Urinary bladder (tissue), 4 donors: Measurements from ENCODE around the gene CAV3. TPM values are rescaled to one million over a fixed set of nuclear protein-coding genes. Genes with fewer than 3 reads are reported as not detected.

Source experiments
- DNase-seq: peaks from one replicate; pipeline ENCODE4 v3.0.0-alpha.2; 2015; ENCODE audit errors: extremely low spot score
- H3K27ac ChIP-seq: one replicate; pipeline ENCODE4 v1.5.1; 2013; ENCODE audit warnings: low read depth, mild to moderate bottlenecking, moderate library complexity
- H3K36me3 ChIP-seq: one replicate; pipeline ENCODE4 v1.6.1; 2013; ENCODE audit warnings: mild to moderate bottlenecking, moderate library complexity; ENCODE audit not compliant: insufficient read depth
- H3K4me1 ChIP-seq: one replicate; pipeline ENCODE4 v1.6.1; 2013; ENCODE audit warnings: mild to moderate bottlenecking, moderate library complexity; ENCODE audit not compliant: insufficient read depth
- H3K4me3 ChIP-seq: one replicate; pipeline ENCODE4 v1.5.1; 2013; ENCODE audit warnings: low read depth, low read length
- WGBS: extraction: QIAGEN DNeasy Blood & Tissue Kit; methylation state at CpG from one replicate; pipeline ENCODE4 v1.1.7; 2013; 5-methylcytosine and 5-hydroxymethylcytosine counted together
- polyA plus RNA-seq: library from polyadenylated mRNA; stranded (reverse); fragments of 200-250 nt; gene quantifications from one replicate; pipeline ENCODE4 v1.2.3, GENCODE V29; 2013
- total RNA-seq: library from RNA; depleted of rRNA; stranded (reverse); fragments of >200 nt; gene quantifications from one replicate; pipeline ENCODE4 v1.2.3, GENCODE V29; 2014
- donor health status: healthy with polysubstance abuse.
- donor health status: healthy.

Gene CAV3
- total and polyA plus RNA-seq, 2 donors = 0.19 to 6.8 TPM

GRCh38 chr3:8761866-8762265 lies 28.3 kb downstream of the CAV3 start:
- H3K27ac ChIP-seq = no peak overlapping the region
- DNase-seq = no peak
- no peaks in the 10 kb centered on the region for H3K4me1 ChIP-seq
- no peaks in the 10 kb centered on the region for H3K36me3 ChIP-seq
- 84% methylated on average over 5 of the region's 5 CpGs for WGBS
- H3K4me3 ChIP-seq = no peak overlapping the region

- Histone ChIP-seq H3K36me3 (no peaks in the 10 kb centered on the region), H3K4me3 (no peak overlapping the region), H3K4me1 (no peaks in the 10 kb centered on the region), H3K27ac (no peak overlapping the region)
- no peak for DNase-seq
- WGBS = 88% methylated on average over 11 of the region's 11 CpGs
These were observed 29.2 kb downstream of the CAV3 start for GRCh38 chr3:8762607-8763377.

DNA sequence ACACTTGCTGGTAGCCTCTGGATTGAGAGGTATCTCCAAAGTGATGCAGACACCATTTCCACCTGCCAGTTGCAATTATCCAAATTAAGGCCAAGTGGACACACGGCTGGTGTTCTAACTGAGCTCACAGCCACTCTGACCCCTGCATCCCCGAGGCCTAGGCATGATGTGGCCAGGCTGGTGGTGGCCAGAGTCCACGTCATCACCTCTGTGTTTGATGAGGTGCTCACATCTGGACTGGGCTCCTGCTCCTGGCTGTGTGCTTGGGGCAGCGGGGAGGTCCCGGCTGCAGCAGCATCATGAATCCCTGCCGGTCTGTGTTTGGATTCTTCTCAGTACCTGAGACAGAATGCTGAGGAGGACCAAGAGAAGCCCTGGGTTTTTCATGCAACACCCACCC lies 30.9 kb downstream of the CAV3 start:
- no peak for DNase-seq
- Histone ChIP-seq H3K4me1 (no peaks in the 10 kb centered on the region), H3K4me3 (no peak overlapping the region), H3K27ac (no peak overlapping the region), H3K36me3 (no peaks in the 10 kb centered on the region)
- 91% methylated on average over 6 of the region's 6 CpGs for WGBS

- H3K4me3 ChIP-seq = no peak overlapping the region
- WGBS = 82% methylated on average over 4 of the region's 4 CpGs
- H3K27ac ChIP-seq = no peak overlapping the region
- no peaks in the 10 kb centered on the region for H3K36me3 ChIP-seq
- H3K4me1 ChIP-seq = no peaks in the 10 kb centered on the region
- no peak for DNase-seq
These were observed 31.9 kb downstream of the CAV3 start for GRCh38 chr3:8765528-8765927.

GRCh38 chr3:8766148-8766547 lies 32.5 kb downstream of the CAV3 start:
- DNase-seq = no peak

GRCh38 chr3:8767256-8767666 lies 33.7 kb downstream of the CAV3 start:
- H3K4me1 ChIP-seq = no peaks in the 10 kb centered on the region
- H3K27ac ChIP-seq = no peak overlapping the region
- H3K36me3 ChIP-seq = no peaks in the 10 kb centered on the region
- WGBS = 42% methylated on average over 37 of the region's 37 CpGs
- DNase-seq = no peak
- no peak overlapping the region for H3K4me3 ChIP-seq

More at GRCh38 chr3:8766148-8766547, 32.5 kb downstream of the CAV3 start:
- H3K27ac ChIP-seq = no peak overlapping the region
- no peaks in the 10 kb centered on the region for H3K36me3 ChIP-seq
- H3K4me3 ChIP-seq = no peak overlapping the region
- no peaks in the 10 kb centered on the region for H3K4me1 ChIP-seq
- WGBS = 78% methylated on average over 2 of the region's 2 CpGs

DNA sequence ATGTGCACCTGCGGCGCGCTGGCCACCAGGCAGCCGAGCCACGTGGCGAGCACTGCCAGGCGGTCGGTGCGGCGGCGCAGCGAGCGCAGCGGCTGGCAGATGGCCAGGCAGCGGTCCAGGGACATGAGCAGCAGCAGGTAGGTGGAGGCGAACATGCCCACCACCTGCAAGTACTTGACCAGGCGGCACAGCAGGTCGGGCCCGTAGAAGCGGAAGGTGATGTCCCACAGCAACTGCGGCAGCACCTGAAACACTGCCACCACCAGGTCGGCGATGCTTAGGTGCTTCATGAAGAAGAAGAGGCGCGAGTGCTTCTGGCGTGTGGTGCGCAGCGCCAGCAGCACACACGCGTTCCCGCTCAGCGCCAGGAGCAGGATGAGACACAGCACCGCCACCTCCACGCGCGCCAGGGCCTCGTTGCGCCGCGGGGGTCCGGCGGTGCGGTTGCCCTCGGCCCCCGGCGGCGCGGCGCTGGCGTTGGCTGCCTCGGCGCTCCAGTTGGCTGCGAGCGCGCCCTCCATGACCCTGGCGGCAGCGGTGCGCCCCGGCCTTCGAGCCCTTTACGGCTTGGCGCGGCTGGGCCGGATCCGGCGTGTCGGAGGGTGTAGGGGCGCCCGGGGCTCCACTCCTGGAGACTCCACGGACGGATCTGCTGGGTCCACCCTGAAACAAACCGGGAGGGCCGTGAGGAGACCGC lies 34.2 kb downstream of the CAV3 start:
- Histone ChIP-seq H3K4me3 (peak overlapping the region; percentile 12), H3K27ac (no peak overlapping the region), H3K36me3 (no peaks in the 10 kb centered on the region), H3K4me1 (no peaks in the 10 kb centered on the region)
- WGBS = 5% methylated on average over 74 of the region's 74 CpGs
- DNase-seq = no peak

- peak overlapping the region; percentile 12 for H3K4me3 ChIP-seq
- 11% methylated on average over 36 of the region's 36 CpGs for WGBS
- no peak for DNase-seq
These were observed 34.9 kb downstream of the CAV3 start for GRCh38 chr3:8768364-8769087.

DNA sequence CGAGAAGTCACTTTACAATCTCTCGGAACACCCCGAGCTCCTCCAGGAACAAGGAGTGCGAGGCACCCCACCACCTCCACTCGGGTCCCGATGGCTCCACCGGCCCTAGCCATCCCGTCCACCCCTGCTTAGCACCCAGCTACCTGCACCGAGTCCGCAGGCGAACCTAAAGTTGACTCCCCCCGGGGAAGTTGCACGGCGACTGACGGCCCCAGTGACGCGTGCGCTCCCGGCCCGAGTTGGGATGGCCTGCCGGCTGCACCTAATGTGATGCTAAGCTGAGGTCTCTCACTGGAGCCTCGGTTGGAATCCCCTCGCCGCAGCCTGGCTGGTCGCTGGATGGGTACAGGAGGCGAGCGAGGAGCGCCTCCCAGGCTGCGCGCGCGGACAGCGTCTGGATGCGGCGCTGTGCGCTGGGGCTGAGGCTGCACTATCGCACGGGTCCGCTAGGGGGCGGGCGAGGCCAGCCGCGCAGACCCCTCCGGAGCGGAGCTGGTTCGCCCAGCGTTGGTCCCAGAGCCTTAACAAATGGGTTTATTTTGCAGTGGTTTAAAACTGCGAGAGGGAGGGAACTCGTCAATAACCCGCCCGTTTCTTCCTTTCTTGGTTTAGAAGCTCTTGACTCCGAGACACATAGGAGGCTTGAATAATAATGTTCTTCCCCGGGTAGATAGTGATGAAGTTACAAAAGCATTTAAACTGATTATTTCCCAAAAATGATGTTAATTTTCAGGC lies 35.7 kb downstream of the CAV3 start, which contains the start of gene OXTR:
Gene OXTR (minus strand): TSS at position 526 of the 735 bp plus-strand sequence. CDS start 1,426 bp downstream, outside the sequence.
- H3K4me3 ChIP-seq = no peak within 1 kb of the TSS
- H3K27ac ChIP-seq = no peak within 1 kb of the TSS
- no peak for DNase-seq
- H3K4me1 ChIP-seq = no peaks in the 10 kb centered on the region
- 5% methylated on average over 53 of the region's 53 CpGs for WGBS
- H3K36me3 ChIP-seq = no peaks in the 10 kb centered on the region

More at GRCh38 chr3:8768364-8769087, 34.9 kb downstream of the CAV3 start:
- no peaks in the 10 kb centered on the region for H3K36me3 ChIP-seq
- H3K27ac ChIP-seq = no peak overlapping the region
- H3K4me1 ChIP-seq = no peaks in the 10 kb centered on the region

GRCh38 chr3:8773941-8774542 lies 40.4 kb downstream of the CAV3 start:
- WGBS = 73% methylated on average over 5 of the region's 5 CpGs
- H3K27ac ChIP-seq = no peak overlapping the region
- no peak overlapping the region for H3K4me3 ChIP-seq
- DNase-seq = no peak
- no peaks in the 10 kb centered on the region for H3K4me1 ChIP-seq
- H3K36me3 ChIP-seq = no peaks in the 10 kb centered on the region

- WGBS = 70% methylated on average over 5 of the region's 5 CpGs
- no peaks in the 10 kb centered on the region for H3K36me3 ChIP-seq
- no peak overlapping the region for H3K4me3 ChIP-seq
- no peak for DNase-seq
- no peaks in the 10 kb centered on the region for H3K4me1 ChIP-seq
- no peak overlapping the region for H3K27ac ChIP-seq
These were observed 41.6 kb downstream of the CAV3 start for GRCh38 chr3:8775181-8775580.

DNA sequence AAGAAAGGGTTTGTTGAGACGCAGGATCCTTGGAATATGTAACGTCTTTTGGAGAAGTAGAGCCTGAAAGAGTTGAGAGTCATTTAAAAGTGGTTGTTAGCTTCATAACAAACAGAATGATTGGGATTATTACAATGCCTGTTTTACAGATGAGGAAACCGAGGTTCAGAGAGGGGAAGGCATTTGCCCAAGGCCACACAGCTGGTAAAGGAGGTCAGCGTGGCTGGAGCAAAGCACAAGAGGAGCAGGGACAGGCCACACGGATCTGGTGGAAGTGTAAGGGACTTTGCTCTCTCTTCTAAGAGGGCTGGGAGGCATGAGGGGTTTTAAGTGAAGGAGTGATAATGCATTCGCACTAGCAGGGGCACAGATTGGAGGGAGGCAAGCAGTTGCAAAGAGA lies 42.0 kb downstream of the CAV3 start:
- Histone ChIP-seq H3K36me3 (no peaks in the 10 kb centered on the region), H3K27ac (no peak overlapping the region), H3K4me1 (no peaks in the 10 kb centered on the region), H3K4me3 (no peak overlapping the region)
- 89% methylated on average over 6 of the region's 6 CpGs for WGBS
- DNase-seq = no peak

DNA sequence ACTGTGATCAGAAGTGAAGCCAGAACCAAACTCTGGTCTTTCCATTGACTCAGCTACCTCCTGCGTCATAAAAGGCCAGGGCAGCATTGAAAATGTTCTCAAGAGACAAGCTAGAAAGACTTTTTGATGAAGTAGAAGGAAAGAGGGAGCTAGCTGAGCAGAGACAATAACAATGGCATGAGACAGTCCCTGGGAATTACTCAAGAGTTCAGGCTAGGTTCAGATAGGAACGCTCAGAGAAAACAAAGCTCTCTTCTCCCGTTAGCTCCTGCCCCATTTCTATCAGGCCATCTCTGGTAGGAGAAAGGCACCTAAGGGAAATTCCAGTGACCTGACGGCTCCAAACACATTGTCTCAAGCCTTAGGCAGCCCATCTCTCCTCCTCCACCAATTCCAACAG lies 42.8 kb downstream of the CAV3 start:
- no peaks in the 10 kb centered on the region for H3K4me1 ChIP-seq
- WGBS = 61% methylated on average over 4 of the region's 4 CpGs
- no peak for DNase-seq
- no peak overlapping the region for H3K27ac ChIP-seq
- no peak overlapping the region for H3K4me3 ChIP-seq
- H3K36me3 ChIP-seq = no peaks in the 10 kb centered on the region
